PC-3 (cell line): ENCODE data around the gene LSM3. TPM values are rescaled to one million over a fixed set of nuclear protein-coding genes. Genes with fewer than 3 reads are reported as not detected.

Source experiments
- ATAC-seq: fragments of 200-7000 bp; cut with Tn5 transposase; 2 replicates; pipeline ENCODE4 v1.9.1; 2020; ENCODE audit warnings: mild to moderate bottlenecking, moderate library complexity
- BruUV-seq: library from RNA; stranded (reverse); fragments of 400-500 nt; replicated peaks from 2 replicates; lab custom pipeline; 2021; lab: Mats Ljungman, UMichigan
- CTCF ChIA-PET: fragments of 300-600 bp; sonication (Branson Sonifier 250); formaldehyde crosslinking; loops from one replicate; lab custom pipeline; 2022; ENCODE audit warnings: antibody characterized with exemption; lab: Charles Lee
- POLR2A ChIA-PET: fragments of 300-600 bp; sonication (Branson Sonifier 250); formaldehyde crosslinking; loops from one replicate; lab custom pipeline; 2022; ENCODE audit warnings: antibody characterized with exemption; ENCODE audit not compliant: unreplicated experiment; lab: Charles Lee
- DNase-seq: peaks from one replicate; pipeline ENCODE4 v3.0.0-alpha.2; 2015
- H2AFZ ChIP-seq: fragments of 300-600 bp; sonication (generic); 2 replicates; pipeline ENCODE4 v1.6.0; 2016; ENCODE audit warnings: antibody characterized with exemption, low read length
- H3F3A ChIP-seq: fragments of 300-600 bp; sonication (generic); one replicate; pipeline ENCODE4 v1.6.0; 2017; ENCODE audit warnings: antibody characterized with exemption, low read length, control low read depth, mild to moderate bottlenecking; ENCODE audit not compliant: unreplicated experiment
- H3K27ac ChIP-seq: fragments of 300-600 bp; sonication (generic); 2 replicates; pipeline ENCODE4 v1.5.1; 2016; ENCODE audit warnings: mild to moderate bottlenecking, low read length
- H3K27me3 ChIP-seq: fragments of 300-600 bp; sonication (generic); 2 replicates; pipeline ENCODE4 v1.6.1; 2016; ENCODE audit warnings: low read length, mixed read lengths
- H3K36me3 ChIP-seq: fragments of 300-600 bp; sonication (generic); 2 replicates; pipeline ENCODE4 v1.6.1; 2016; ENCODE audit warnings: low read depth, mixed run types, low read length, mixed read lengths
- H3K4me1 ChIP-seq: fragments of 300-600 bp; sonication (generic); 2 replicates; pipeline ENCODE4 v1.5.1; 2016; ENCODE audit warnings: low read length; ENCODE audit not compliant: insufficient read depth
- H3K4me2 ChIP-seq: fragments of 300-600 bp; sonication (generic); 2 replicates; pipeline ENCODE4 v1.6.0; 2016; ENCODE audit warnings: low read length
- H3K4me3 ChIP-seq: fragments of 300-600 bp; sonication (generic); 2 replicates; pipeline ENCODE4 v1.5.1; 2016; ENCODE audit warnings: mild to moderate bottlenecking, low read length, mixed read lengths
- H3K79me2 ChIP-seq: fragments of 300-600 bp; sonication (generic); 2 replicates; pipeline ENCODE4 v1.6.1; 2017; ENCODE audit warnings: low read length, mixed read lengths
- H3K9ac ChIP-seq: fragments of 300-600 bp; sonication (generic); 2 replicates; pipeline ENCODE4 v1.6.0; 2016; ENCODE audit warnings: mild to moderate bottlenecking, low read length
- H3K9me2 ChIP-seq: fragments of 300-600 bp; sonication (generic); replicated peaks from 2 replicates; pipeline ENCODE4 v1.6.1; 2016; ENCODE audit warnings: mixed run types, low read length, mixed read lengths
- H3K9me3 ChIP-seq: fragments of 300-600 bp; sonication (generic); 2 replicates; pipeline ENCODE4 v1.6.1; 2016; ENCODE audit warnings: low read length, mixed read lengths
- H4K20me1 ChIP-seq: fragments of 300-600 bp; sonication (generic); 2 replicates; pipeline ENCODE4 v1.6.1; 2016; ENCODE audit warnings: low read length, mixed read lengths
- CTCF ChIP-seq: fragments of 300-600 bp; sonication (generic); conservative IDR thresholded peaks from 2 replicates; pipeline ENCODE4 v1.5.1; 2017; ENCODE audit warnings: antibody characterized with exemption, low read depth, mild to moderate bottlenecking, low read length
- EZH2 ChIP-seq: fragments of 300-600 bp; sonication (generic); IDR thresholded peaks from one replicate; pipeline ENCODE4 v1.6.1; 2017; ENCODE audit warnings: antibody characterized with exemption, mild to moderate bottlenecking, low read length; ENCODE audit not compliant: unreplicated experiment
- EZH2phosphoT487 ChIP-seq: fragments of 300-600 bp; sonication (generic); IDR thresholded peaks from 2 replicates; pipeline ENCODE4 v1.6.1; 2018; ENCODE audit warnings: mild to moderate bottlenecking, antibody characterized with exemption, low read length, borderline replicate concordance
- intact Hi-C: fragments of 100-400 bp; cut with micrococcal nuclease; formaldehyde crosslinking; loops from 2 replicates; pipeline ENCODE4 v1.9.0; 2023
- total RNA-seq: library from RNA; depleted of rRNA; stranded (reverse); fragments of >200 nt; gene quantifications from 2 replicates; pipeline ENCODE4 v1.2.3, GENCODE V29; 2014

Gene LSM3
- total RNA-seq, 1 experiment from 2014 or later = 27.2 TPM

- Histone ChIP-seq H3K79me2 (no peaks in the 10 kb centered on the region), H2AFZ (no peak overlapping the region), H3K4me1 (no peaks in the 10 kb centered on the region), H3K4me3 (no peak overlapping the region), H3K36me3 (peaks cover 40% of the 10 kb centered on the region), H3K27me3 (no peaks in the 10 kb centered on the region), H3K9ac (no peak overlapping the region), H3K9me3 (no peaks in the 10 kb centered on the region), H3K27ac (no peak overlapping the region), H4K20me1 (no peaks in the 10 kb centered on the region), H3K9me2 (no peaks in the 10 kb centered on the region), H3K4me2 (no peak overlapping the region), H3F3A (no peaks in the 10 kb centered on the region)
- no TSS peak for BruUV-seq
- intact Hi-C loops = no loop called here
- ATAC-seq = no peak
- TF ChIP-seq CTCF (no peak), EZH2 (no peak), EZH2phosphoT487 (no peak)
- CTCF ChIA-PET = no interaction called here
- no peak for DNase-seq
- POLR2A ChIA-PET = no interaction called here
These were observed 22.4 kb upstream of the LSM3 start for GRCh38 chr3:14156201-14156600.

GRCh38 chr3:14156843-14157561 lies 21.6 kb upstream of the LSM3 start:
- Histone ChIP-seq H2AFZ (no peak overlapping the region), H3K9me2 (no peaks in the 10 kb centered on the region), H4K20me1 (no peaks in the 10 kb centered on the region), H3K4me2 (no peak overlapping the region), H3K27ac (no peak overlapping the region), H3K36me3 (peaks cover 48% of the 10 kb centered on the region), H3K79me2 (no peaks in the 10 kb centered on the region), H3F3A (no peaks in the 10 kb centered on the region), H3K27me3 (no peaks in the 10 kb centered on the region), H3K4me3 (no peak overlapping the region), H3K9me3 (0 out of 2 replicates have a peak, but pooled peaks cover 2% of the 10 kb centered on the region), H3K4me1 (no peaks in the 10 kb centered on the region), H3K9ac (no peak overlapping the region)
- no peak for TF ChIP-seq EZH2phosphoT487
- no peak for TF ChIP-seq EZH2
- TF ChIP-seq CTCF = no peak
- DNase-seq (no peak), ATAC-seq (no peak)
- ChIA-PET POLR2A (no interaction called here), CTCF (no interaction called here)
- BruUV-seq = no TSS peak
- intact Hi-C loops = no loop called here

- no peak overlapping the region for H3K27ac ChIP-seq
- ATAC-seq (no peak), DNase-seq (no peak)
- H3K27me3 ChIP-seq = no peaks in the 10 kb centered on the region
- H3K36me3 ChIP-seq = peaks cover 58% of the 10 kb centered on the region
- TF ChIP-seq EZH2 = no peak
- no peak for TF ChIP-seq CTCF
- no peak for TF ChIP-seq EZH2phosphoT487
- H3K9ac ChIP-seq = no peak overlapping the region
- H2AFZ ChIP-seq = no peak overlapping the region
- CTCF ChIA-PET = no interaction called here
- H3K79me2 ChIP-seq = no peaks in the 10 kb centered on the region
- H4K20me1 ChIP-seq = no peaks in the 10 kb centered on the region
- H3K9me3 ChIP-seq = 0 out of 2 replicates have a peak, but pooled peaks cover 7% of the 10 kb centered on the region
- H3K4me3 ChIP-seq = no peak overlapping the region
- H3K4me1 ChIP-seq = no peaks in the 10 kb centered on the region
- no TSS peak for BruUV-seq
- intact Hi-C loops = no loop called here
- no peaks in the 10 kb centered on the region for H3F3A ChIP-seq
- POLR2A ChIA-PET = interaction anchor here (0.6 kb wide), 1 partner anchor 17 kb away, joined by 11 read pairs; no protein-coding TSS in a partner anchor
- H3K4me2 ChIP-seq = no peak overlapping the region
- H3K9me2 ChIP-seq = no peaks in the 10 kb centered on the region
These were observed 20.7 kb upstream of the LSM3 start for GRCh38 chr3:14157951-14158350.
